Natural killer cell (primary cell): ENCODE measurements around the gene GALNT7. TPM values are rescaled to one million over a fixed set of nuclear protein-coding genes. Genes with fewer than 3 reads are reported as not detected.

ENCODE experiments used
- ATAC-seq, 3 donors: fragments of 150-1000 bp in 2 of 3; fragments of 200-7000 bp in 1 of 3; cut with Tn5 transposase; 1 replicate in 1 of 3; 2 replicates in 2 of 3; pipeline ENCODE4 v1.10.0; 2021; ENCODE audit warnings: mild to moderate bottlenecking in 2 of 3, moderate library complexity in 2 of 3
- DNase-seq, 2 donors: peaks; one replicate each; pipeline versions ENCODE4 v3.0.0 to v3.0.0-alpha.2; 2013 to 2021; ENCODE audit warnings: mixed read lengths in 1 of 2
- H3K27ac ChIP-seq: one replicate; pipeline ENCODE4 v1.5.1; 2013; ENCODE audit warnings: mild to moderate bottlenecking, low read length
- H3K27me3 ChIP-seq: one replicate; pipeline ENCODE4 v1.6.1; 2013; ENCODE audit warnings: low read length; ENCODE audit not compliant: control insufficient read depth, insufficient read depth
- H3K36me3 ChIP-seq: one replicate; pipeline ENCODE4 v1.6.1; 2013; ENCODE audit warnings: low read length; ENCODE audit not compliant: control insufficient read depth, insufficient read depth
- H3K4me1 ChIP-seq: one replicate; pipeline ENCODE4 v1.6.1; 2013; ENCODE audit warnings: low read length; ENCODE audit not compliant: control insufficient read depth, insufficient read depth
- H3K4me3 ChIP-seq: one replicate; pipeline ENCODE4 v1.5.1; 2013; ENCODE audit warnings: low read length
- H3K9me3 ChIP-seq: one replicate; pipeline ENCODE4 v1.6.1; 2013; ENCODE audit warnings: low read length; ENCODE audit not compliant: control insufficient read depth, insufficient read depth
- H3K27ac Mint-ChIP-seq, 2 donors: one replicate each; pipeline ENCODE4 v1.8.0; 2022; ENCODE audit warnings: mild to moderate bottlenecking in 2 of 2, mixed read lengths in 2 of 2, moderate library complexity in 1 of 2
- H3K27me3 Mint-ChIP-seq, 2 donors: one replicate each; pipeline ENCODE4 v1.8.0; 2022; ENCODE audit warnings: low read depth in 2 of 2, mixed read lengths in 2 of 2
- H3K36me3 Mint-ChIP-seq: one replicate; pipeline ENCODE4 v1.8.0; 2022; ENCODE audit warnings: mixed read lengths
- H3K4me1 Mint-ChIP-seq, 2 donors: one replicate each; pipeline ENCODE4 v1.8.0; 2022; ENCODE audit warnings: mixed read lengths in 2 of 2
- H3K4me3 Mint-ChIP-seq: one replicate; pipeline ENCODE4 v1.8.0; 2022; ENCODE audit warnings: mild to moderate bottlenecking, moderate library complexity, mixed read lengths
- H3K9me3 Mint-ChIP-seq, 2 donors: one replicate each; pipeline ENCODE4 v1.8.0; 2022; ENCODE audit warnings: mixed read lengths in 2 of 2
- CTCF ChIP-seq: fragments of 200-600 bp; IDR thresholded peaks from one replicate; pipeline ENCODE4 v1.8.0; 2022; ENCODE audit warnings: antibody characterized with exemption
- WGBS: methylation state at CpG from one replicate; pipeline ENCODE4 v1.1.7; 2013; ENCODE audit warnings: missing lambda C conversion rate; ENCODE audit not compliant: insufficient coverage; 5-methylcytosine and 5-hydroxymethylcytosine counted together
- intact Hi-C: fragments of 100-400 bp; cut with micrococcal nuclease; formaldehyde crosslinking; loops from one replicate; pipeline ENCODE4 v1.14.2; 2022
- total RNA-seq, 4 donors: library from RNA; stranded (reverse); fragments of 120-200 nt in 1 of 4; gene quantifications; one replicate each; pipeline versions ENCODE4 v1.2.3 to v1.2.4, GENCODE V29; 2013 to 2022

Gene GALNT7
- total RNA-seq, 3 donors from 2014 or later (not counting 1 experiment from before 2014, with no cell fraction given): 10.9 to 20.8 (median 15.6) TPM

DNA sequence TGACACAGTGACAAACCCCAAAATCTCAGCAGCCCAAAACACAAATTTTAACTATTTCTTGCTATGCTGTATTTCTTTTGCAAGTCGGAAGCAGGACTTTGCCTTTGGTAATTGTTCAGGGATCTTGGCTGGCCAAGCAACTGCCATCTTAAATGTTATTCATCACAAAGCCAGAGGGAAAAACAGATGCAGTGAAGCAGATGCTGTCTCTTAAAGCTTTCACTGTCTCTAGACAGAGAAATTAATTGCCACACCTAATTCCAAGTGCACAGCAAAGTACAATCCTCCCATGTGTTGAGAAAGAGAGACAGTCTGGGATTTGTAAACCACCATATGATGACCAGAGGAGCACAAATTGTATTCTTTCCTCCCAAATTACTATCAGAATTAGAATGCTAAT lies 30.0 kb upstream of the GALNT7 start:
- DNase-seq (no peak), ATAC-seq (no peak)
- peaks cover under 1 to 5% of the 10 kb centered on the region in 2 donors for H3K27me3 Mint-ChIP-seq
- WGBS: 86% methylated on average over 1 of the region's 1 CpG
- no peaks in the 10 kb centered on the region for H3K9me3 ChIP-seq
- no peak overlapping the region for H3K4me3 Mint-ChIP-seq
- no peaks in the 10 kb centered on the region for H3K36me3 Mint-ChIP-seq
- no peaks in the 10 kb centered on the region for H3K9me3 Mint-ChIP-seq
- no peak overlapping the region for H3K27ac Mint-ChIP-seq
- no peaks in the 10 kb centered on the region for H3K27me3 ChIP-seq
- intact Hi-C loops: no loop called here
- no peak for TF ChIP-seq CTCF
- no peak overlapping the region for H3K27ac ChIP-seq
- no peaks in the 10 kb centered on the region for H3K4me1 Mint-ChIP-seq
- H3K36me3 ChIP-seq: no peaks in the 10 kb centered on the region
- H3K4me1 ChIP-seq: no peaks in the 10 kb centered on the region
- no peak overlapping the region for H3K4me3 ChIP-seq

DNA sequence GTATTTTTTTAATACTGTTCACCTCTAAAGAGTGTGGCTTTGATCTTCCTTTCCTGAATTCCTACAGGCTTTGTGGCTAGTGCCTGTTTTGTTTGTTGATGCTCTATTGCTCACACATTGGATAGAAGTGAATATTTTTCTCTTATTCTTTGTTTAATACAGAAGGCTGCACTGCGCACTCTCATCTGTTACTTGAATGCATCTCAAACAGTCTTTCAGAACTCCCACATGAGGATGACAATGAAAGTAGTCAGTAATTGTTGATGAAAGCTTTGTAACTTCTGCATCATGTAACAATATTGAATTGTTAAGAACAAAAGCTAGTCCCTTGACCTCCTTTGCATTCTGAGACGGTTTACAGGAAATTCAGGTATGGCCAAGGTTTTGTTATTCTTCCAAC lies 29.1 kb upstream of the GALNT7 start:
- ATAC-seq (no peak), DNase-seq (no peak)
- Histone ChIP-seq H3K36me3 (no peaks in the 10 kb centered on the region), H3K4me3 (no peak overlapping the region), H3K27ac (no peak overlapping the region), H3K9me3 (no peaks in the 10 kb centered on the region), H3K4me1 (no peaks in the 10 kb centered on the region), H3K27me3 (no peaks in the 10 kb centered on the region)
- 56% methylated on average over 1 of the region's 2 CpGs for WGBS
- H3K27ac Mint-ChIP-seq: no peak overlapping the region
- TF ChIP-seq CTCF: no peak
- no peak overlapping the region for H3K4me3 Mint-ChIP-seq
- intact Hi-C loops: no loop called here
- no peaks in the 10 kb centered on the region for H3K36me3 Mint-ChIP-seq
- no peaks in the 10 kb centered on the region for H3K4me1 Mint-ChIP-seq
- H3K27me3 Mint-ChIP-seq: peaks cover 3 to 5% of the 10 kb centered on the region in 2 donors
- H3K9me3 Mint-ChIP-seq: no peaks in the 10 kb centered on the region

- WGBS: 98% methylated on average over 3 of the region's 3 CpGs
- no peaks in the 10 kb centered on the region for H3K9me3 ChIP-seq
- H3K27ac ChIP-seq: no peak overlapping the region
- no peaks in the 10 kb centered on the region for H3K36me3 ChIP-seq
- H3K27ac Mint-ChIP-seq: no peak overlapping the region
- intact Hi-C loops: no loop called here
- no peak overlapping the region for H3K4me3 ChIP-seq
- H3K9me3 Mint-ChIP-seq: no peaks in the 10 kb centered on the region
- no peaks in the 10 kb centered on the region for H3K36me3 Mint-ChIP-seq
- peaks cover 0 to 3% of the 10 kb centered on the region in 2 donors for H3K27me3 Mint-ChIP-seq
- no peak for ATAC-seq
- no peaks in the 10 kb centered on the region for H3K4me1 Mint-ChIP-seq
- no peak for TF ChIP-seq CTCF
- no peaks in the 10 kb centered on the region for H3K27me3 ChIP-seq
- no peaks in the 10 kb centered on the region for H3K4me1 ChIP-seq
- no peak overlapping the region for H3K4me3 Mint-ChIP-seq
- DNase-seq: no peak
Measured at GRCh38 chr4:173145131-173145530, 23.5 kb upstream of the GALNT7 start.

DNA sequence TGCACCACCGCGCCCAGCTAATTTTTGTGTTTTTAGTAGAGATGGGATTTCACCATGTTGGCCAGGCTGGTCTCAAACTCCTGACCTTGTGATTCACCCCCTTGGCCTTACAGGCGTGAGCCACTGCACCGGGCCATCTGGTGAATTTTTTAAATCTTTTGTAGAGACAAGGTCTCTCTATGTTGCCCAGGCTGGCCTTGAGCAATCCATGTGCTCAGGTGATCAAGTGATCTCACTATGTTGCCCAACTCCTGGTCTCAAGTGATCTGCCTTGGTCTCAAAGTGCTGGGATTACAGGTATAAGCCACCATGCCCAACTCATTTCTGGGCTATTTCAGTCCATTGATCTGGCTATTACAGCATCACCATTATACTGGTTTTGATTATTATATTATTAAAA lies 22.2 kb upstream of the GALNT7 start:
- Mint-ChIP-seq H3K27ac (no peak overlapping the region), H3K4me3 (no peak overlapping the region), H3K9me3 (no peaks in the 10 kb centered on the region), H3K27me3 (peaks cover 0 to 3% of the 10 kb centered on the region in 2 donors), H3K36me3 (no peaks in the 10 kb centered on the region), H3K4me1 (no peaks in the 10 kb centered on the region)
- ATAC-seq (no peak), DNase-seq (no peak)
- H3K36me3 ChIP-seq: no peaks in the 10 kb centered on the region
- H3K4me3 ChIP-seq: no peak overlapping the region
- no peak overlapping the region for H3K27ac ChIP-seq
- no peaks in the 10 kb centered on the region for H3K4me1 ChIP-seq
- H3K27me3 ChIP-seq: no peaks in the 10 kb centered on the region
- no peak for TF ChIP-seq CTCF
- 93% methylated on average over 2 of the region's 4 CpGs for WGBS
- H3K9me3 ChIP-seq: no peaks in the 10 kb centered on the region
- intact Hi-C loops: no loop called here
